Loucy (cell line): ENCODE measurements around the gene ALAD.
"Not testable (repeated sequence)": the region's sequence is repeated elsewhere in the genome, so short reads cannot be mapped to it uniquely, and the experiment has no call there.

Experiments used
- H2AFZ ChIP-seq: fragments of 200-600 bp; sonication (generic); 2 replicates; pipeline ENCODE4 v1.6.0; 2016; ENCODE audit warnings: antibody characterized with exemption, mild to moderate bottlenecking, low read length, moderate library complexity
- H3F3A ChIP-seq: fragments of 200-600 bp; 2 replicates; pipeline ENCODE4 v1.6.0; 2016; ENCODE audit warnings: antibody characterized with exemption, low read depth, mild to moderate bottlenecking
- H3K27me3 ChIP-seq: fragments of 200-600 bp; sonication (generic); 2 replicates; pipeline ENCODE4 v1.6.1; 2014; ENCODE audit warnings: low read length, mild to moderate bottlenecking; ENCODE audit not compliant: insufficient read depth, poor library complexity, severe bottlenecking
- H3K36me3 ChIP-seq: fragments of 200-600 bp; sonication (generic); 2 replicates; pipeline ENCODE4 v1.6.1; 2016; ENCODE audit warnings: low read length; ENCODE audit not compliant: insufficient read depth
- H3K4me1 ChIP-seq: fragments of 200-600 bp; sonication (generic); 2 replicates; pipeline ENCODE4 v1.5.1; 2014; ENCODE audit warnings: low read length, mild to moderate bottlenecking; ENCODE audit not compliant: insufficient read depth, poor library complexity, severe bottlenecking
- H3K4me2 ChIP-seq: fragments of 200-600 bp; sonication (generic); 2 replicates; pipeline ENCODE4 v1.6.0; 2014; ENCODE audit warnings: antibody characterized with exemption, low read length, low read depth, mild to moderate bottlenecking; ENCODE audit not compliant: poor library complexity, severe bottlenecking
- H3K4me3 ChIP-seq: fragments of 200-600 bp; sonication (generic); 2 replicates; pipeline ENCODE4 v1.5.1; 2014; ENCODE audit warnings: low read length, mild to moderate bottlenecking, mixed read lengths; ENCODE audit not compliant: poor library complexity, severe bottlenecking
- H3K79me2 ChIP-seq: fragments of 200-600 bp; sonication (generic); 2 replicates; pipeline ENCODE4 v1.6.1; 2014; ENCODE audit warnings: low read length; ENCODE audit not compliant: insufficient read depth
- H3K9ac ChIP-seq: fragments of 200-600 bp; sonication (generic); 2 replicates; pipeline ENCODE4 v1.6.0; 2014; ENCODE audit warnings: mild to moderate bottlenecking, low read depth, low read length, moderate library complexity; ENCODE audit not compliant: poor library complexity, severe bottlenecking
- H3K9me2 ChIP-seq: fragments of 200-600 bp; sonication (generic); replicated peaks from 2 replicates; pipeline ENCODE4 v1.6.1; 2016; ENCODE audit warnings: low read depth, low read length, mixed read lengths
- H3K9me3 ChIP-seq: fragments of 200-600 bp; sonication (generic); 2 replicates; pipeline ENCODE4 v1.6.1; 2014; ENCODE audit warnings: mild to moderate bottlenecking, antibody characterized with exemption, low read length, low read depth; ENCODE audit not compliant: insufficient read depth
- H4K20me1 ChIP-seq: fragments of 200-600 bp; sonication (generic); 2 replicates; pipeline ENCODE4 v1.6.0; 2014; ENCODE audit warnings: antibody characterized with exemption, low read length, mild to moderate bottlenecking; ENCODE audit not compliant: insufficient read depth, poor library complexity, severe bottlenecking
- CTCF ChIP-seq: fragments of 200-600 bp; sonication (generic); conservative IDR thresholded peaks from 2 replicates; pipeline ENCODE4 v1.5.1; 2014; ENCODE audit warnings: mild to moderate bottlenecking, antibody characterized with exemption, low read length
- EZH2phosphoT487 ChIP-seq: fragments of 200-600 bp; IDR thresholded peaks from 2 replicates; pipeline ENCODE4 v1.6.1; 2018; ENCODE audit warnings: antibody characterized with exemption, mild to moderate bottlenecking, moderate library complexity, borderline replicate concordance

Gene ALAD

GRCh38 chr9:113444736-113445135, 43.7 kb upstream of the ALAD start:
- no peak overlapping the region for H2AFZ ChIP-seq
- TF ChIP-seq CTCF (no peak), EZH2phosphoT487 (no peak)
- H3K9ac ChIP-seq, result no peak overlapping the region
- no peaks in the 10 kb centered on the region for H3F3A ChIP-seq
- H3K9me3 ChIP-seq, result no peaks in the 10 kb centered on the region
- no peaks in the 10 kb centered on the region for H3K9me2 ChIP-seq
- H3K27me3 ChIP-seq, result no peaks in the 10 kb centered on the region
- H3K4me1 ChIP-seq, result no peaks in the 10 kb centered on the region
- no peaks in the 10 kb centered on the region for H3K79me2 ChIP-seq
- no peaks in the 10 kb centered on the region for H4K20me1 ChIP-seq
- H3K4me2 ChIP-seq, result no peak overlapping the region
- H3K4me3 ChIP-seq, result no peak overlapping the region
- no peaks in the 10 kb centered on the region for H3K36me3 ChIP-seq

- H3K4me1 ChIP-seq, H4K20me1 ChIP-seq, H3K4me3 ChIP-seq, H3K9ac ChIP-seq, H3F3A ChIP-seq, H2AFZ ChIP-seq, H3K27me3 ChIP-seq, H3K4me2 ChIP-seq, H3K36me3 ChIP-seq, H3K9me3 ChIP-seq, H3K9me2 ChIP-seq, H3K79me2 ChIP-seq: not testable (repeated sequence)
Measured at GRCh38 chr9:113437716-113438115, 36.6 kb upstream of the ALAD start.

- no peak for TF ChIP-seq CTCF
- TF ChIP-seq EZH2phosphoT487, result no peak
Measured at GRCh38 chr9:113436728-113437515, 35.8 kb upstream of the ALAD start.

GRCh38 chr9:113431191-113431590, 30.1 kb upstream of the ALAD start:
- Histone ChIP-seq H3K36me3 (no peaks in the 10 kb centered on the region), H4K20me1 (no peaks in the 10 kb centered on the region), H3K27me3 (no peaks in the 10 kb centered on the region), H3K4me2 (no peak overlapping the region), H3K4me1 (peaks cover 26% of the 10 kb centered on the region), H3K9ac (no peak overlapping the region), H3K9me3 (no peaks in the 10 kb centered on the region), H3F3A (no peaks in the 10 kb centered on the region), H3K79me2 (no peaks in the 10 kb centered on the region), H3K9me2 (no peaks in the 10 kb centered on the region), H2AFZ (no peak overlapping the region), H3K4me3 (no peak overlapping the region)
- TF ChIP-seq CTCF (no peak), EZH2phosphoT487 (no peak)

More at GRCh38 chr9:113436728-113437515, 35.8 kb upstream of the ALAD start:
- Histone ChIP-seq H3K27me3 (no peaks in the 10 kb centered on the region), H3K36me3 (no peaks in the 10 kb centered on the region), H3K4me1 (no peaks in the 10 kb centered on the region), H4K20me1 (no peaks in the 10 kb centered on the region), H3K9me2 (no peaks in the 10 kb centered on the region), H3K4me3 (no peak overlapping the region), H3K9me3 (no peaks in the 10 kb centered on the region), H2AFZ (no peak overlapping the region), H3F3A (no peaks in the 10 kb centered on the region), H3K79me2 (no peaks in the 10 kb centered on the region), H3K9ac (no peak overlapping the region), H3K4me2 (no peak overlapping the region)
